ENCODE measurements around the gene FOCAD. TPM values are rescaled to one million over a fixed set of nuclear protein-coding genes. Genes with fewer than 3 reads are reported as not detected.

FOCAD gene
- total and polyA plus RNA-seq, 2 donors (not counting 1 experiment from before 2014, with no cell fraction given): 4.0 to 10.1 TPM

DNA sequence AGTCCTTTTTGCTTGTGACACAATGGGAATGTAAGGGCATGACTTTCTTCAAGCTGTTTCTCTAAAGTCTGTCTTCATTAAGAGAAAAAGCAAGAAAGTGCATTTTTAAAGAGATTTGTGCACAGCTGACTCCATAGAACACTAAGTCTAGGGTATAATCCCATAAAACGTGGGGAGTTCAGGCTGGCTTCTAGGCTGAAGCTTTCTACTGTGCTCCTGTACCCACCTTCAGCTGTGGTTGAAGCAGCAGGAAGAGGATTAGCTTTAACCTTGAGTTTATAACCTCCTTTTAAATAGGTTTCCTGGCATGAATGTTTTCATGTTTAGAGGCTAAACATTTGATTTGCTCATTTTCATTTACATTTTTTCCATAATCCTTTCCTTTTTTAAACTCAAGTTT is 220.9 kb downstream of the FOCAD start:
- H3K4me3 Mint-ChIP-seq: no peak overlapping the region
- CTCF ChIA-PET: interaction anchor here (0.9 kb wide), 1 partner anchor 20 kb away, joined by 3 read pairs; no protein-coding TSS in a partner anchor
- POLR2A ChIA-PET: no interaction called here

DNA sequence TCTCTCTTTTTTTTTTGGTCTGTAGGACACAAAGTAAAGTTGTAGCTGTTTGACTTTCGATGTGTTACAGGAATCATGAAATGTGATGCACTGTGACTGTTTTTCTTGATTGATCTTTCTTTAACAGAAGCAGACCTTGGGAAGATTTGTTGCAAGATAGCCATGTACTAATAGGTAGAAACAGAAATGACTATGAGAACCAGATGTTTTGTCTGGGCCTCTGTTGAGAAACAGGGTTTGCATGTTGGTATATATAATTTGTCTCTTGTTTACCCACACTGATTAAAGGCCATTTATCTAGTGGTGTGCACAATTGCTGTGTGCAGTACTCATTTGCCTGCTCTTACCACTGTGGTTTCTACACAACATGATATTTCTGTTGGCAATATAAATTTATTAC is 222.3 kb downstream of the FOCAD start:
- intact Hi-C loops (cut with micrococcal nuclease): no loop called here
- H2AFZ ChIP-seq (ENCODE audit: insufficient read depth, low read depth, low read length, poor library complexity, severe bottlenecking): no peak overlapping the region
- no peaks in the 10 kb centered on the region for H3K36me3 ChIP-seq (replicated peaks in 1 of 2; ENCODE audit: control extremely low read depth in 1 of 2, control insufficient read depth in 1 of 2, extremely low read depth in 1 of 2, insufficient read depth in 2 of 2, low read length in 1 of 2)
- no peaks in the 10 kb centered on the region for H3K27me3 ChIP-seq (replicated peaks in 1 of 4; ENCODE audit: control extremely low read depth in 1 of 4, control insufficient read depth in 3 of 4, insufficient read depth in 4 of 4, low read length in 3 of 4)
- H3K9ac ChIP-seq (ENCODE audit: low read length): no peak overlapping the region
- H3K27ac Mint-ChIP-seq: no peak overlapping the region
- ATAC-seq (ENCODE audit: low read depth) (no peak), DNase-seq (no peak)
- H4K20me1 ChIP-seq (ENCODE audit: control insufficient read depth, insufficient read depth, low read length, poor library complexity, severe bottlenecking): no peaks in the 10 kb centered on the region
- 83% methylated on average over 1 of the region's 1 CpG for WGBS (ENCODE audit: insufficient coverage)
- no peaks in the 10 kb centered on the region for H3K9me3 ChIP-seq (ENCODE audit: control extremely low read depth in 1 of 3, control insufficient read depth in 2 of 3, insufficient read depth in 1 of 3, low read length in 2 of 3)
- no peak overlapping the region for H3K4me2 ChIP-seq (replicated peaks; ENCODE audit: low read depth, low read length, poor library complexity, severe bottlenecking)
- no peaks in the 10 kb centered on the region for H3K4me1 Mint-ChIP-seq
- no peak overlapping the region for H3K4me3 ChIP-seq (ENCODE audit: control extremely low read depth in 1 of 5, extremely low read depth in 1 of 5, insufficient read depth in 1 of 5, low read depth in 2 of 5, low read length in 4 of 5)
- ChIA-PET CTCF (no interaction called here), POLR2A (no interaction called here)
- no peaks in the 10 kb centered on the region for H3K4me1 ChIP-seq (ENCODE audit: control insufficient read depth in 2 of 2, insufficient read depth in 2 of 2, low read length in 2 of 2)
- no peak overlapping the region for H3K4me3 Mint-ChIP-seq
- no peak overlapping the region for H3K27ac ChIP-seq (ENCODE audit: low read length in 2 of 2)
- H3K27me3 Mint-ChIP-seq: no peaks in the 10 kb centered on the region
- no peaks in the 10 kb centered on the region for H3K79me2 ChIP-seq (ENCODE audit: control insufficient read depth, insufficient read depth, low read length)
- no peaks in the 10 kb centered on the region for H3K9me3 Mint-ChIP-seq (ENCODE audit: insufficient read depth)
- no peak for TF ChIP-seq EZH2 (IDR thresholded peaks at IDR 0.05; ENCODE audit: borderline replicate concordance, insufficient read depth, low read depth, low read length, poor library complexity, severe bottlenecking)
- TF ChIP-seq, protein P1, sequence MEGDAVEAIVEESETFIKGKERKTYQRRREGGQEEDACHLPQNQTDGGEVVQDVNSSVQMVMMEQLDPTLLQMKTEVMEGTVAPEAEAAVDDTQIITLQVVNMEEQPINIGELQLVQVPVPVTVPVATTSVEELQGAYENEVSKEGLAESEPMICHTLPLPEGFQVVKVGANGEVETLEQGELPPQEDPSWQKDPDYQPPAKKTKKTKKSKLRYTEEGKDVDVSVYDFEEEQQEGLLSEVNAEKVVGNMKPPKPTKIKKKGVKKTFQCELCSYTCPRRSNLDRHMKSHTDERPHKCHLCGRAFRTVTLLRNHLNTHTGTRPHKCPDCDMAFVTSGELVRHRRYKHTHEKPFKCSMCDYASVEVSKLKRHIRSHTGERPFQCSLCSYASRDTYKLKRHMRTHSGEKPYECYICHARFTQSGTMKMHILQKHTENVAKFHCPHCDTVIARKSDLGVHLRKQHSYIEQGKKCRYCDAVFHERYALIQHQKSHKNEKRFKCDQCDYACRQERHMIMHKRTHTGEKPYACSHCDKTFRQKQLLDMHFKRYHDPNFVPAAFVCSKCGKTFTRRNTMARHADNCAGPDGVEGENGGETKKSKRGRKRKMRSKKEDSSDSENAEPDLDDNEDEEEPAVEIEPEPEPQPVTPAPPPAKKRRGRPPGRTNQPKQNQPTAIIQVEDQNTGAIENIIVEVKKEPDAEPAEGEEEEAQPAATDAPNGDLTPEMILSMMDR (IDR thresholded peaks at IDR 0.05): no peak

More for the DNA sequence above, 220.9 kb downstream of the FOCAD start:
- no peaks in the 10 kb centered on the region for H3K9me3 Mint-ChIP-seq (ENCODE audit: insufficient read depth)
- Histone ChIP-seq H2AFZ (ENCODE audit: insufficient read depth, low read depth, low read length, poor library complexity, severe bottlenecking) (no peak overlapping the region), H3K79me2 (ENCODE audit: control insufficient read depth, insufficient read depth, low read length) (no peaks in the 10 kb centered on the region), H4K20me1 (ENCODE audit: control insufficient read depth, insufficient read depth, low read length, poor library complexity, severe bottlenecking) (no peaks in the 10 kb centered on the region), H3K27me3 (replicated peaks in 1 of 4; ENCODE audit: control extremely low read depth in 1 of 4, control insufficient read depth in 3 of 4, insufficient read depth in 4 of 4, low read length in 3 of 4) (no peaks in the 10 kb centered on the region), H3K27ac (ENCODE audit: low read length in 2 of 2) (no peak overlapping the region), H3K36me3 (replicated peaks in 1 of 2; ENCODE audit: control extremely low read depth in 1 of 2, control insufficient read depth in 1 of 2, extremely low read depth in 1 of 2, insufficient read depth in 2 of 2, low read length in 1 of 2) (no peaks in the 10 kb centered on the region), H3K4me1 (ENCODE audit: control insufficient read depth in 2 of 2, insufficient read depth in 2 of 2, low read length in 2 of 2) (no peaks in the 10 kb centered on the region), H3K9me3 (ENCODE audit: control extremely low read depth in 1 of 3, control insufficient read depth in 2 of 3, insufficient read depth in 1 of 3, low read length in 2 of 3) (no peaks in the 10 kb centered on the region), H3K9ac (ENCODE audit: low read length) (no peak overlapping the region), H3K4me2 (replicated peaks; ENCODE audit: low read depth, low read length, poor library complexity, severe bottlenecking) (no peak overlapping the region), H3K4me3 (ENCODE audit: control extremely low read depth in 1 of 5, extremely low read depth in 1 of 5, insufficient read depth in 1 of 5, low read depth in 2 of 5, low read length in 4 of 5) (no peak overlapping the region)
- TF ChIP-seq, protein P1 (IDR thresholded peaks at IDR 0.05): no peak
- TF ChIP-seq EZH2 (IDR thresholded peaks at IDR 0.05; ENCODE audit: borderline replicate concordance, insufficient read depth, low read depth, low read length, poor library complexity, severe bottlenecking): no peak
- intact Hi-C loops (cut with micrococcal nuclease): no loop called here
- no peaks in the 10 kb centered on the region for H3K4me1 Mint-ChIP-seq
- H3K27me3 Mint-ChIP-seq: no peaks in the 10 kb centered on the region
- no peak overlapping the region for H3K27ac Mint-ChIP-seq
- ATAC-seq (ENCODE audit: low read depth) (no peak), DNase-seq (no peak)
- WGBS (ENCODE audit: insufficient coverage): no CpG with 5 or more reads among the region's 1 CpG
